ENCODE results near the gene HLA-DMB.
A peak's percentile ranks its signal among the peaks of the same experiment; 100 is the strongest.

Gene HLA-DMB

DNA sequence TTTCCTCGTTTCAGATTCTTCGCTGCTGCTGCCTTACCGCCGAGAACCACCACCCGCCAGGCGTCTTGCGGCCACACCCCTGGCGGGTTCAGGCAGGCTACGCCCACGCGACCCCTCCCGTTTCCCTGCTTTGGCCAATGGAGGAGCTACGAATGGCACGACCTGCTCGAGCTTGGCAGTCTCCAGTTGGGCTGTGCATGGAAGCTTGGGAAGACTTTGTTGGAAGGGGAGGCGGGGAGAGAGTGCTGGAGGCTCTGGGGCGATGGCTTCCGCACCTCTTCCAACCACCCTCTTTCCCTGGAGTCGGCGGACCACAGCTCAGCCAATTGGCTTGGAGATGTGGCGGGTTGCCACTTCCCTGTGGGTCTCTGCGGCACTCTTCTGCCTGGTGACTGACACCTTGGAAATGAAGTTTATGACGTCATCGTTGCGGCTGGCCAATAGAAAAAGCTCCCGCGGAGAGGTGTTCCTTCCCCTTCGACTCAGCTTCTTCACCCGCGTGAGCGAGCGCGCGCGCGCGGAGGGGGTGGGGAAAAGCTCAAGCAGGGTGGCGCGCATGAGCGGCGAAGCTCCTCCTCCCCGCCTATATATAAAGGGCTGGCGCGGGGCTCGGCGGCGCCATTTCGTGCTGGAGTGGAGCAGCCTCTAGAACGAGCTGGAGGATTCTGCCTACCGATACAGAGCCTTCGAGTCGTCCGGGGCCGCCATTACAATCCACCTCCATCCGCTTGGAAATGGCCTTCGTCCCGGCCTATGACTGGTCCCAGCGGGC is 30.9 kb upstream of the HLA-DMB start:
- DNase-seq: peak; percentile 100

DNA sequence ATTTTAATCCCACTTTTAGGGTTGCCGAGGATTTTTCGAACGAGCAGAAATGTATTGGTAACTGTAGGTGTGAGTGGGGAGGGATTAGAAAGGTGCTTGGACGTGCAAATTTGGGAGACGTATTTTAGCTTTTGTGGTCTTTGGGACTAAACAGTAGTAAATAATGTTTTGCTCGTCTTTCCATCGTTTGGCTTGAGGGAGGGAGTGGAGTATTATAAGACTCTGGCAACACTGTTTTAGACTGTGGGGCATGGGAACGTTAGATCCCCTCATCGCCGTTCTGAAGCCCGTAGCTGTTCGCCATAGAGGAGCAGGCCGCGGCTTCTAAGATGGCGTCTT is 30.4 kb upstream of the HLA-DMB start:
- DNase-seq: no peak

- DNase-seq: peak; percentile 81
These were observed 29.8 kb upstream of the HLA-DMB start for GRCh38 chr6:32970413-32971241.

- peak; percentile 74 for DNase-seq
These were observed 29.0 kb upstream of the HLA-DMB start for GRCh38 chr6:32969685-32970412.

DNA sequence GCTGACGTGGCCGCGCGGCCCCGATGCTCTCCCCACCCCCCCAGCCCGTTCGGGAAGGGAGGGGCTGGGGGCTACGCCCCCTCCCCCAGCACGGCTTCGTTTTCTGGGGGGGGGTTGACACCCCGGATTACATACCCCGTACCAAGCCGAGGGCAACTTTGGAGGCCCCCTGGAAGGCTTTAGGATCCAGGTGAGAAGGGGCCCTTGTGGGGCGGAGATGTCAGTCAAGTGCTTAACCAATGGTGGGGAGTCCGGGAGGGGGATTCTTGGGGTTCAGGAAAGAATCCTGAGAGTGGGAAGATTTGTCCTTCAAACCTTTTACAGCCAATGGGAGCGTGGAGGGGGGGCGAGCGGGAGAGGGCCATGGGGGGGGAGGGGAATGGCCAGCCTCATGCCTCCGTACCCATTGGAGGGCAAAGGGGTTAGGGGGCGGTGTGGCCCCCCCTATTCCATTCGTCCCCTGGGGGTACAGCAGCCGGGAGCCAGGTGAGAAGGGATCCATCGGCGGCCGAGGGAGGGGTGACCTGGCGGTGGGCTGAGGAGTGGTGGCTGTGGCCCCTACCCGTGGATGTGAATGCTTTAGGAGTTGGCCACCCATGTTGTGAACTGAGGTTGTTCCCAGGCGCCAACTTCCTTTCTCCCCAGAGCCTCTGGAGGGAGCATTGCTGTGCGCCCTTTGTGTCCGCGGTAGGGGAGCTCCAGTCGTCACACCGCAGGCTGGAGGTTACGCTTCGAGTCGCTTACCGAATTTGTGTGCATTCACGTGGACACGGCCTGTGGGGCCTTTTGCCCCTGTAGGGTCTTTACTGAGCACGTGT is 28.2 kb upstream of the HLA-DMB start:
- peak; percentile 65 for DNase-seq

DNA sequence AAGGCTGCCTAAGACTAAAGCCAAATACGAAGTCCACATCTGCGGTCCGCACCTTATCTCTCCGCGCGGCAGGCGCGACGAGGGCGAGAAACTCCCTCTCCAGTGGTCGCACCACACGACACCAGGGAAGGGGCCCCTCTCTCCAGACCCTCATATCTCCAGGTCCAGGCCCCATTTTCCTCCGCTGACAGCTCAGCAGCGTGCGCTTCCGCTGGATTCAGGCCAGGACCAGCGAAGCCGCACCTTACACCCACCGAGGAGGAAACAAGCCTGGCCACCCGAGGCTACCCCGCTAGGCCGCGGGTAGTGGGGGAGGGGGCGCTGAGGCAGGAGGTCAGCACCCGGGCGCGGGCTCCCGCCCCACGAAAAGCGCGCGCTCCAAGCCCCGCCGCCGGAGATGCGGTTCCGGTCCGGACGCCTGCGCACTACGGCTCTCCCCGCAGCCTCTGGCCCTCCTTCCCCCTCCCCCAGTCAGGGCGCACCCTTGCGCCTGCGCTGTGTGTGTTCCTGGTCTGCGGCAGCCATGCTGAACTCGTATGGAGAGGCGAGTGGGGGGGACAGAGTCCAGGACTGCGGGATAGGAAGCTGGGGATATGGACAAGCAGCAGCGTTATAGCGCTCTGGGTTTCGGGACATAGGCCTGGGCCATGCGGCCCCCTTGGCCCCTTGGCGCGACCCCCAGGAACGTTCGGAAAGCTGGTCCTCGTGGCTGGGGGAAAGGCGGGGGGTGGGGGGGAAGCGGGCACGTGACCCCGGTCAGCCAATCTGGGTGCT is 27.5 kb upstream of the HLA-DMB start, which contains the start of gene BRD2:
Gene BRD2, plus strand, starts transcription at position 502 of the 774 bp plus-strand sequence. CDS start 4,305 bp downstream, outside the sequence.
- peak; percentile 97 for DNase-seq

- peak; percentile 65 for DNase-seq
These were observed 26.6 kb upstream of the HLA-DMB start for GRCh38 chr6:32967151-32968091.

DNA sequence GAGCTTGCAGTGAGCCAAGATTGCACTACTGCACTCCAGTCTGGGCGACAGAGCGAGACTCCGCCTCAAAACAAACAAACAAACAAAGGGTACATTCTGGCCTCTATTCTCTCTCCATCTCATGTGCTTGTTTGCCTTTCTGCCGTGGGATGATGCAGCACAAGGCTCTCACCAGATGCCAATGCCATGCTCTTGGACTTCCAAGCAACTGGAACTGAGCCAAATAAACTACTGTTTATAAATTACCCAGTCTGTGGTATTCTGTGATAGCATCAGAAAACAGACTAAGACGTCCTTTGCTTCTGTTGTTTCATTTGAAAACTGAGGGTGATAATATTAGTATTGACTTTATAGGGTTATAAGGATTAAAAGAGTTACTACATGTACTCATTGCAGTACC is 23.9 kb upstream of the HLA-DMB start:
- DNase-seq: no peak

DNA sequence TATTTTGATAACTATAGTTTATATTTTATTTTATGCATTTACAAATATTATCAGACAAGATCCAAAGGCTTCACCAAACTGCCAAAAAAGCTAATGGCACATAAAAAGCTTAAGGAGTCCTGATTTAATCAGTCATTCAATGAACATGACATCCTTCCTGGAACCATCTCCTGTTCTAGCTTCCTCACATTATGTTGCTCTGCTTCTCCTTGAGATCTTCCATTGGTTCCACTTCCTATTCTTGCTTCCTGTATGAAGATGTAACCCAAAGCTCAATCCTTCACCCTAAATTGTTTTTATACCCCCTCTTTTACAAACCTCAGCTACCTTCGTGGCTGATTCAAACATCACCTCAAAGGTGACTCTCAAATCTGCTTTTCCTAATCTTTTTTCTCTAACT is 23.0 kb upstream of the HLA-DMB start:
- no peak for DNase-seq

DNA sequence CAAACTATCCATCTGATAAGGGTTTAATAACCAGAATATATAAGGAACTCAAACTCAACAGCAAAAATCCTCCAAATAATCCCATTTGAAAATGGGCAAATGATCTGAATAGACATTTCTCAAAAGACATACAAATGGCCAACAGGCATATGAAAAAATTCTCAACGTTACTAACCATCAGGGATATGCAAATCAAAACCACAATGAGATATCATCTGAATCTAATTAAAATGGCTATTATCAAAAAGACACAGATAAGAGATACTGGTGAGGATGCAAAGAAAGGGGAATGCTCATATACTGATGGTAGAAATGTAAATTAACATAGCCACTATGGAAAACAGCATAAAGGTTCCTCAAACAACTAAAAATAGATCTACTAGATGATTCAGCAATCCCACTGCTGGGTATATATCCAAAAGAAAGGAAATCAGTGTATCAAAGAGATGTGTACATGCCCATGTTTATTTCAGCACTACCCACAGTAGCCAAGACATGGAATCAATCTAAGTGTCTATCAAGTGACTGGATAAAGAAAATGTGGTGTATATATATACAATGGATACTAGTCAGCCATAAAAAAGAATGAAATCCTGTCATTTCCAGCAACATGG is 21.5 kb upstream of the HLA-DMB start:
- no peak for DNase-seq

- no peak for DNase-seq
These were observed 19.7 kb upstream of the HLA-DMB start for GRCh38 chr6:32960563-32960962.

DNA sequence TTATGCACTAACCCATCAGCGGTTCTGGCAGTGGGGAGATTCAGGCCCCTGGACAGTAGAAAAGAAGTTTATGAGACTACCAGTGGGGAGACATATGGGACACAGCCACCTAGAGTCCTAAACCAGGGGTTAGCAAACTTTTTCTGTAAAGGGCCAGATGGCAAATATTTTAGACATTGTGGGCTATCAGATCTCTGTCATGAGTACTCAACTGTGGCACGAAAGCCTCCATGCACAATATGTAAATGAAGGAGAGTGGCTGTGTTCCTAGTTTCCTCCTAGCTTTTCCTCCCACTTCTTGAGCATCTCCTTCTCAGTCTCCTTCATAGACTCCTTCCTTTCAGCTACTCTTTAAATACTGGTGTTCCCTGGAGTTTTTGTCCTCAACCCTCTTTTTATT is 15.3 kb upstream of the HLA-DMB start:
- DNase-seq: no peak

DNA sequence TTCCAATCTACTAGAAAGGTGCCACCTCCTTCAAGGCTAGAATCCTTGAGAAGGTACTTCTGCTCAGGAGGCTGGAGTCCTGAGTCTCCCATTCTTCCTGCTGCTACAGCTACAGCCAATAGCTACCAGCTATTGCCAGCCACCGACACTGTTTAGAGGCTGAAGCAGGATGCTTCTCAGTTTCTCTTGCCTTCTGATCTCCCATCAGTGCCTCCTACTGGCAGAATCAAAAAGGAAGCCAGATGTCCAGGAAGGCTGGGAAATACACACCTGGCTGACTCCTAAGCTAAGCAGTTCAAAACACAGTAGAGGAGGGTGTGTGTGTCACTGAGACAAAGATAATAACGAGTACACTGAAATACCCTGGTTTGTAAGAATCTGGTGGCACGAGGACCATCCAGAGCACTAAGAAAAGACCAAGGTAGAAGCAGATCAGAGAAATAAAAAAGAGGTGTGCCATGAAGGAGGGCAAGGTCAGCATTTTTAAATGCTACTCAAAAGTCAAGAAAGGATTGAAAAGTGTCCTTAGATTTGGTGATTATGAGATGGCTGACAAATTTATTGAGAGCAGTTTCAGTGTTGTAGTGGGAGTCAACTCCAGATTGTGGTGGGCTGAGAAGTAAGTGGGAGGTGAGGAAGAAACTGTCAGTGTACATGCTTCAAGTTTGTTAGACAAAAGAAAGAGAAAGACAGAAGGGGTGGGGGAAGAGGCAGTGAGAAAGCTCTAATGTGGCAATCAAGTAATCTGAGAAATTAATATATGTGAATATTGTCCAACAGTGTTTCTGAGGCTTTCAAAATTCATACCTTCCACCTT is 14.4 kb upstream of the HLA-DMB start:
- peak; percentile 66 for DNase-seq

DNA sequence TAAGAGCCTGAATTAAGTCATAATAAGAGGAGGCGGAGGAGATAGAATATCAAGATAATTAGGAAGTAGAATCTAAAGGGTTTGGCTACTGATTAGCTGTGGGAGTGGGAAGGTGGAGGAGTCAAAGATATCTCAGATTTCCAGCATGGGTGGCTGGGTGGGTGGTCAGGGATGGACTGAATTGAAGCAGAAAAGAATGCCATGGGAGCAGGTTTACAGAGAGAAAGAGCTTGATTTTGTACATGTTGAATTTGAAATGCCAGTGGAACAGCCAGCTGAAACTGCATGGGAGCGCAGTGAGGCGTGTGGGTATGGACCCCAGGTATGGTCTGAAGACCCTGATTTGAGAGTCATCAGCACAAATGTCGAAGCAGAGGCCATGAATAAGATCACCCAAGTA is 13.4 kb upstream of the HLA-DMB start:
- no peak for DNase-seq

DNA sequence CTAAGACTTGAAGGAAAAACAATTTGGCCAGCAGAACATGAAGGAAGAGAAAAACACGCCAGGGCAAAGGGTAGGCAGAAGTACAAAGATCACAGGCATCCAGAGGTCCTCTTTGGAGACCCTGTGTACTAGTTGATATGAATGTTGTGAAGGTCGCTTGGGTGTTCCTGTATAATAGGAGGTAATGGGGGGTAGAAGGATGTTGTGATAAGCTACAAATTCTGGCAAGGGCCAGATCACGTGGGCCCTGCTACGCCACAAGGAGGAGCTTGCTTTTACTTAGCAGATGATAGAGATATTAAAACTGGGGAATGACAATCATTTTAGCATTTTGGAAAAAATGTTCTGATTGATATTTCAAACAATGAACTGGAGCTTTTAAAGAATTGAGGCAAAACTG is 12.9 kb upstream of the HLA-DMB start:
- DNase-seq: no peak

GRCh38 chr6:32952817-32953739 is 12.2 kb upstream of the HLA-DMB start, which contains the start of gene HLA-DMA:
Gene HLA-DMA, minus strand, starts transcription at chr6:32953097. Its CDS starts 61 bp downstream, at chr6:32953036.
- peak; percentile 94 for DNase-seq

DNA sequence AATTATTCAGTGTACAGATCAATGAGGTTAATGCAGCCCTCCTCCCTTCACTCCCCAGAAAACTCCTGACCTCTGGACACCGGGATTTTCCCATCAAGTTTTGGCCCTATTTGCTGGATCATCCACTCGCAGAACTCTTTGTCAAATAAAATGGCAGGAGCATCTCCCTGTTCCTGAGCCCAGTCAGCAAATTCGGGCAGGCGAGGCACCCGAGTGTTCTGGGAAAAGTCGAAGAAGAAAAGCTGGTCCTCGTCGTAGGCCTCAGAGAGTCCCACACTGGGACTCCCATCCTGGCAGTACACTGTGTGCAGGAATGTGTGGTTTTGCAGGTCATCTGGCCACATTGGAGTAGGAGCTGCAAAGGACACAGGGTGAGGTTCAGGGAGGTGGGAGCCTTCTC is 9.6 kb upstream of the HLA-DMB start:
- no peak for DNase-seq

- peak; percentile 21 for DNase-seq
These were observed 9.2 kb upstream of the HLA-DMB start for GRCh38 chr6:32950010-32950409.

Data from CD4-positive, alpha-beta T cell treated with Interleukin-17A for 1 hour (primary cell).